Neural cell (in vitro differentiated cells): ENCODE measurements around the gene HPSE2. TPM values are rescaled to one million over a fixed set of nuclear protein-coding genes. Genes with fewer than 3 reads are reported as not detected.

Experiments
- H2AFZ ChIP-seq: fragments of 200-600, 300-800 bp; sonication (generic), shearing (Covaris generic); 2 replicates; pipeline ENCODE4 v1.6.0; 2014; ENCODE audit warnings: low read depth, mild to moderate bottlenecking, antibody characterized with exemption, low read length, moderate library complexity
- H3F3A ChIP-seq: fragments of 200-600 bp; shearing (Covaris generic); 2 replicates; pipeline ENCODE4 v1.6.1; 2016; ENCODE audit warnings: mild to moderate bottlenecking, moderate library complexity, mixed read lengths, antibody characterized with exemption, low read length; ENCODE audit not compliant: insufficient read depth, poor library complexity, severe bottlenecking
- H3K27ac ChIP-seq: fragments of 200-600, 300-800 bp; sonication (generic), shearing (Covaris generic); 2 replicates; pipeline ENCODE4 v1.5.1; 2014; ENCODE audit warnings: mild to moderate bottlenecking, low read length, moderate library complexity
- H3K27me3 ChIP-seq: fragments of 300-800, 200-600 bp; sonication (generic), shearing (Covaris generic); 2 replicates; pipeline ENCODE4 v1.6.0; 2014; ENCODE audit warnings: mild to moderate bottlenecking, low read depth, low read length, moderate library complexity; ENCODE audit not compliant: insufficient read depth
- H3K36me3 ChIP-seq: fragments of 300-800, 200-600 bp; sonication (generic), shearing (Covaris generic); 2 replicates; pipeline ENCODE4 v1.5.1; 2014; ENCODE audit warnings: mild to moderate bottlenecking, antibody characterized with exemption, low read length, moderate library complexity; ENCODE audit not compliant: insufficient read depth
- H3K4me2 ChIP-seq: fragments of 300-800, 200-600 bp; sonication (generic), shearing (Covaris generic); 2 replicates; pipeline ENCODE4 v1.6.0; 2014; ENCODE audit warnings: mild to moderate bottlenecking, low read length
- H3K4me3 ChIP-seq: fragments of 300-800, 200-600 bp; sonication (generic), shearing (Covaris generic); 2 replicates; pipeline ENCODE4 v1.5.1; 2014; ENCODE audit warnings: mild to moderate bottlenecking, low read length, moderate library complexity
- H3K79me2 ChIP-seq: fragments of 200-600 bp; shearing (Covaris generic); replicated peaks from 2 replicates; pipeline ENCODE4 v1.6.0; 2014; ENCODE audit warnings: mild to moderate bottlenecking, low read length, moderate library complexity; ENCODE audit not compliant: insufficient read depth
- H3K9ac ChIP-seq: fragments of 300-800, 200-600 bp; sonication (generic), shearing (Covaris generic); 2 replicates; pipeline ENCODE4 v1.6.1; 2016; ENCODE audit warnings: mild to moderate bottlenecking, low read length, mixed read lengths
- H3K9me2 ChIP-seq: fragments of 200-600 bp; shearing (Covaris generic); 2 replicates; pipeline ENCODE4 v1.6.1; 2016; ENCODE audit warnings: mild to moderate bottlenecking, low read length, mixed read lengths; ENCODE audit not compliant: insufficient read depth
- H3K9me3 ChIP-seq: fragments of 200-600, 300-800 bp; sonication (generic), shearing (Covaris generic); 2 replicates; pipeline ENCODE4 v1.6.1; 2016; ENCODE audit warnings: mild to moderate bottlenecking, mixed run types, low read length, moderate library complexity, mixed read lengths
- H4K20me1 ChIP-seq: fragments of 200-600 bp; shearing (Covaris generic); 2 replicates; pipeline ENCODE4 v1.6.1; 2016; ENCODE audit warnings: mild to moderate bottlenecking, mixed run types; ENCODE audit not compliant: insufficient read depth
- CTCF ChIP-seq: fragments of 450-650 bp; IDR thresholded peaks from 2 replicates; pipeline ENCODE4 v1.5.1; 2014; ENCODE audit warnings: antibody characterized with exemption, mild to moderate bottlenecking, moderate library complexity; ENCODE audit not compliant: poor library complexity, severe bottlenecking
- EP300 ChIP-seq: fragments of 450-650 bp; conservative IDR thresholded peaks from 2 replicates; pipeline ENCODE4 v1.6.1; 2014; ENCODE audit warnings: antibody characterized with exemption, mild to moderate bottlenecking, moderate library complexity; ENCODE audit not compliant: poor library complexity, severe bottlenecking
- EZH2 ChIP-seq: fragments of 200-600, 300-800 bp; shearing (Covaris generic), sonication (generic); IDR thresholded peaks from 2 replicates; pipeline ENCODE4 v1.6.1; 2014; ENCODE audit warnings: antibody characterized with exemption, low read length, borderline replicate concordance, mild to moderate bottlenecking; ENCODE audit not compliant: insufficient read depth, poor library complexity, severe bottlenecking
- MXI1 ChIP-seq: fragments of 450-650 bp; conservative IDR thresholded peaks from 2 replicates; pipeline ENCODE4 v1.6.1; 2014; ENCODE audit warnings: antibody characterized with exemption, mild to moderate bottlenecking; ENCODE audit not compliant: poor library complexity, severe bottlenecking
- POLR2AphosphoS5 ChIP-seq: IDR thresholded peaks from 2 replicates; pipeline ENCODE4 v1.6.1; 2012
- RAD21 ChIP-seq: fragments of 450-650 bp; conservative IDR thresholded peaks from 2 replicates; pipeline ENCODE4 v1.6.1; 2014; ENCODE audit warnings: antibody characterized with exemption, mild to moderate bottlenecking, moderate library complexity
- REST ChIP-seq: IDR thresholded peaks from 2 replicates; pipeline ENCODE4 v1.6.1; 2012; ENCODE audit warnings: borderline replicate concordance
- SMC3 ChIP-seq: fragments of 450-650 bp; conservative IDR thresholded peaks from 2 replicates; pipeline ENCODE4 v1.6.1; 2014; ENCODE audit warnings: antibody characterized with exemption, mild to moderate bottlenecking, moderate library complexity; ENCODE audit not compliant: poor library complexity
- TAF1 ChIP-seq: IDR thresholded peaks from 2 replicates; pipeline ENCODE4 v1.6.1; 2012; ENCODE audit warnings: low read depth
- polyA plus RNA-seq: library from polyadenylated mRNA; depleted of rRNA; stranded (reverse); fragments of >200 nt; gene quantifications from 2 replicates; pipeline ENCODE4 v1.2.3, GENCODE V29; 2014

Gene HPSE2
- polyA plus RNA-seq, 1 donor from 2014 or later = not detected

- TF ChIP-seq MXI1 (no peak), SMC3 (no peak), REST (no peak), EP300 (no peak), RAD21 (no peak), POLR2AphosphoS5 (no peak), EZH2 (no peak), TAF1 (no peak), CTCF (no peak)
- H3K79me2 ChIP-seq = no peaks in the 10 kb centered on the region
- no peaks in the 10 kb centered on the region for H4K20me1 ChIP-seq
- H3K9ac ChIP-seq = no peak overlapping the region
- no peak overlapping the region for H2AFZ ChIP-seq
- no peaks in the 10 kb centered on the region for H3K9me3 ChIP-seq
- H3F3A ChIP-seq = no peaks in the 10 kb centered on the region
- no peaks in the 10 kb centered on the region for H3K36me3 ChIP-seq
- no peak overlapping the region for H3K27ac ChIP-seq
- H3K27me3 ChIP-seq = no peaks in the 10 kb centered on the region
- no peaks in the 10 kb centered on the region for H3K9me2 ChIP-seq
- H3K4me3 ChIP-seq = no peak overlapping the region
- no peak overlapping the region for H3K4me2 ChIP-seq
These were observed 814.9 kb downstream of the HPSE2 start for GRCh38 chr10:98420786-98421185.

- Histone ChIP-seq H3K9ac (no peak overlapping the region), H3K79me2 (no peaks in the 10 kb centered on the region), H3K36me3 (no peaks in the 10 kb centered on the region), H3K4me3 (no peak overlapping the region), H3K4me2 (no peak overlapping the region), H3F3A (no peaks in the 10 kb centered on the region), H2AFZ (no peak overlapping the region), H3K27ac (no peak overlapping the region), H4K20me1 (no peaks in the 10 kb centered on the region), H3K9me3 (no peaks in the 10 kb centered on the region), H3K27me3 (no peaks in the 10 kb centered on the region), H3K9me2 (no peaks in the 10 kb centered on the region)
- TF ChIP-seq RAD21 (no peak), CTCF (no peak), SMC3 (no peak), TAF1 (no peak), MXI1 (no peak), EP300 (no peak)
These were observed 816.0 kb downstream of the HPSE2 start for GRCh38 chr10:98419469-98420261.
